Esophagus squamous epithelium (tissue), 4 donors: Measurements from ENCODE around the gene PCDHB11.

Source experiments
- CTCF ChIP-seq, 6 experiments: fragments of 450-650 bp in 4 of 6; fragments of 200-600 bp in 2 of 6; sonication (generic) in 2 of 6; IDR thresholded peaks; one replicate each; pipeline ENCODE4 v1.5.1; 2016 to 2019; ENCODE audit warnings: antibody characterized with exemption in 6 of 6, mild to moderate bottlenecking in 4 of 6, moderate library complexity in 4 of 6
- POLR2A ChIP-seq, 4 donors: fragments of 450-650 bp; IDR thresholded peaks; one replicate each; pipeline ENCODE4 v1.6.1; 2017; ENCODE audit warnings: antibody characterized with exemption in 4 of 4, mild to moderate bottlenecking in 4 of 4, moderate library complexity in 3 of 4

GRCh38 chr5:141245250-141245717 is 45.9 kb downstream of the PCDHB11 start, which contains the start of gene PCDHB15:
- TF ChIP-seq CTCF (IDR thresholded peaks at IDR 0.05) (peak in 1 of 6 experiments; percentile 26), POLR2A (IDR thresholded peaks at IDR 0.05) (no peak)
